SK-MEL-5 (cell line): ENCODE results near the gene STON1. TPM values are rescaled to one million over a fixed set of nuclear protein-coding genes. Genes with fewer than 3 reads are reported as not detected.

Experiments
- DNase-seq: peaks from one replicate; pipeline ENCODE4 v3.0.0-alpha.2; 2016; ENCODE audit warnings: low read depth, low spot score
- in situ Hi-C: cut with HindIII; loops from 2 replicates; pipeline ENCODE4 v1.10.0; 2016; ENCODE audit warnings: low sequenced_read_pairs, high pct_unique_total_duplicates, low pct_unique_long_range_greater_than_20kb
- total RNA-seq: library from RNA; depleted of rRNA; stranded (reverse); fragments of >200 nt; shearing (Covaris generic); gene quantifications from 2 replicates; pipeline ENCODE4 v1.2.3, GENCODE V29; 2014

The STON1 gene
- total RNA-seq, 1 experiment from 2014 or later: 2.7 TPM

GRCh38 chr2:48558456-48558855 lies 28.5 kb downstream of the STON1 start:
- DNase-seq: no peak
- in situ Hi-C loops: no loop called here

GRCh38 chr2:48560546-48561209 lies 30.7 kb downstream of the STON1 start:
- in situ Hi-C loops: no loop called here
- no peak for DNase-seq

GRCh38 chr2:48562281-48562680 lies 32.3 kb downstream of the STON1 start:
- in situ Hi-C loops: no loop called here
- DNase-seq: no peak

GRCh38 chr2:48566592-48567310 lies 36.8 kb downstream of the STON1 start:
- DNase-seq: peak; percentile 92
- in situ Hi-C loops: no loop called here

GRCh38 chr2:48567671-48568070 lies 37.7 kb downstream of the STON1 start:
- no peak for DNase-seq
- in situ Hi-C loops: no loop called here

- no peak for DNase-seq
- in situ Hi-C loops: no loop called here
Measured at GRCh38 chr2:48568547-48568946, 38.6 kb downstream of the STON1 start.

- DNase-seq: no peak
- in situ Hi-C loops: no loop called here
Measured at GRCh38 chr2:48569433-48569832, 39.5 kb downstream of the STON1 start.

GRCh38 chr2:48572816-48573215 lies 42.9 kb downstream of the STON1 start:
- DNase-seq: peak; percentile 54

GRCh38 chr2:48574353-48575287 lies 44.7 kb downstream of the STON1 start:
- DNase-seq: no peak
- in situ Hi-C loops: no loop called here

More at GRCh38 chr2:48572816-48573215, 42.9 kb downstream of the STON1 start:
- in situ Hi-C loops: no loop called here

- in situ Hi-C loops: no loop called here
- DNase-seq: no peak
Measured at GRCh38 chr2:48578313-48578712, 48.4 kb downstream of the STON1 start.

GRCh38 chr2:48583961-48584360 lies 54.0 kb downstream of the STON1 start:
- in situ Hi-C loops: no loop called here
- no peak for DNase-seq

- in situ Hi-C loops: no loop called here
- DNase-seq: no peak
Measured at GRCh38 chr2:48584551-48584950, 54.6 kb downstream of the STON1 start.

- in situ Hi-C loops: no loop called here
- DNase-seq: no peak
Measured at GRCh38 chr2:48586433-48586832, 56.5 kb downstream of the STON1 start.

- in situ Hi-C loops: no loop called here
- DNase-seq: no peak
Measured at GRCh38 chr2:48587560-48587959, 57.6 kb downstream of the STON1 start.

- in situ Hi-C loops: no loop called here
Measured at GRCh38 chr2:48587961-48588360, 58.0 kb downstream of the STON1 start.

GRCh38 chr2:48588745-48589144 lies 58.8 kb downstream of the STON1 start:
- no peak for DNase-seq
- in situ Hi-C loops: no loop called here

More at GRCh38 chr2:48587961-48588360, 58.0 kb downstream of the STON1 start:
- DNase-seq: no peak

GRCh38 chr2:48589170-48589767 lies 59.3 kb downstream of the STON1 start:
- peak; percentile 71 for DNase-seq
- in situ Hi-C loops: no loop called here

GRCh38 chr2:48590017-48590416 lies 60.1 kb downstream of the STON1 start:
- DNase-seq: no peak
- in situ Hi-C loops: no loop called here
